Measurements from ENCODE around the gene ZMIZ1. TPM values are rescaled to one million over a fixed set of nuclear protein-coding genes. Genes with fewer than 3 reads are reported as not detected.
A peak's percentile ranks its signal among the peaks of the same experiment; 100 is the strongest.

ZMIZ1 gene
- total RNA-seq, 1 experiment from 2014 or later = 15.4 TPM

DNA sequence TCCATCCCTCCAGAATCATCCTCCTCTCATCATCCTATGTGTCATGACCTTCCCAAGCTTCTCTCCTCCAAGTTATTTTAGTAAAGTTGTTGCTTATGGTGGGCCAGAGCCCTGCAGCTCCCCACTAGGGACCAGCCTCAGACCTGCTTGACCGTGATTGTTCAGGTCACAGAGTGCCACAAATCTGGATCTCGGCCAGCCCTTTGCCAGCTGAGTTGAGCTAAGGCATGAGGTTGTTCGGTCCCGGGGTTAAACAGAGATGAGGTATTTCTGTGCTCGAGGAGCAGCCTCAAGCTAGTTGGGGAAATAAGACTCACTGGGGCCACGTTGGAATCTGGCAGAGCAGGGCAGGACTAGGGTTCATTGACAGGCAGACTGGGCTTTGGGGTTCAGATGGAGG is 212.2 kb downstream of the ZMIZ1 start:
- DNase-seq (ENCODE audit: low read depth) = no peak

- DNase-seq (ENCODE audit: low read depth) = peak; percentile 72
Observed at GRCh38 chr10:79282388-79282787, 213.6 kb downstream of the ZMIZ1 start.

- DNase-seq (ENCODE audit: low read depth) = no peak
Observed at GRCh38 chr10:79283616-79284015, 214.8 kb downstream of the ZMIZ1 start.

GRCh38 chr10:79284158-79284871 is 215.5 kb downstream of the ZMIZ1 start:
- DNase-seq (ENCODE audit: low read depth) = no peak

DNA sequence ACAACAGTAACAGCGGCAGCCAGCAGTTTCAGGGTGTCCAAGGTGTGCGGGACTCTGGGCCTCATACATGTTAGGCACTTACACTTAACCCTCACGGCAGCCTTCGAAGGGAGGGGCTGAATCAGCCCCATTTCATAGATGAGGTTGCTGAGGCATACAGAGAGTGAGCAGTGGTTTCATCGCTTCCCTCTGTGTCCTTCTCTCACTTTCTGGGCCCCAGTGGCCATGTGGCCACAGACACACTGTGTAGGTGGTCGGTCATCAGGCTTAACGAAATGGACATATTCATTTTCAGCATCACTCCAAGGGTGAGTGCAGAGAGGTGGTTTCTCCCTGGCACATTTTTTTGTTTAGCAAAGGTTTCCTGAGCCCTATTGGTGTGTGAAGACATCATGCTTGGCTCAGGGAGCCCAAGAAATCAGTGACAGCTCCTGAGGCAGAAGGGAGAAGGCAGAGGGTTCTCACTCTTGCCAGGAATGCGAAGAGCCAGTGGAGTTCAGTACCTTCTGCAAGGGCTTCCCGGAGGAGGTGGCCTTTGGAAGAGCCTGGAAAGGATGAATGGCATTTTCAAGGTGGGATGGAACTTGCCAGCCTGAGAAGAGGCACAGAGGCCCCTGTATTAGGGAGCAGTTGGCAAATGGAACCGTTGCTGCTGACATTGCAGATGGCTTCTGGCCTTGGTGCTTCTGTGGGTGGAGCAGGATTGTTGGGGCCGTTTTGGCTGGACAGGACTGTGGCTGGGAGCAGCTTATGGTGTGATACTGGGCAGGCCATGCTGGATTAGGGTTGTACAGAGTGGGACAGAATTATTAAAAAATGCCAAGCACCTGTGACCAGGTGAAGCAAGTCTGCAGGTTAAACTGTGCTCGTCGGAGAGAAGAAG is 216.8 kb downstream of the ZMIZ1 start:
- no peak for DNase-seq (ENCODE audit: low read depth)

- no peak for DNase-seq (ENCODE audit: low read depth)
Observed at GRCh38 chr10:79286318-79286951, 217.7 kb downstream of the ZMIZ1 start.

DNA sequence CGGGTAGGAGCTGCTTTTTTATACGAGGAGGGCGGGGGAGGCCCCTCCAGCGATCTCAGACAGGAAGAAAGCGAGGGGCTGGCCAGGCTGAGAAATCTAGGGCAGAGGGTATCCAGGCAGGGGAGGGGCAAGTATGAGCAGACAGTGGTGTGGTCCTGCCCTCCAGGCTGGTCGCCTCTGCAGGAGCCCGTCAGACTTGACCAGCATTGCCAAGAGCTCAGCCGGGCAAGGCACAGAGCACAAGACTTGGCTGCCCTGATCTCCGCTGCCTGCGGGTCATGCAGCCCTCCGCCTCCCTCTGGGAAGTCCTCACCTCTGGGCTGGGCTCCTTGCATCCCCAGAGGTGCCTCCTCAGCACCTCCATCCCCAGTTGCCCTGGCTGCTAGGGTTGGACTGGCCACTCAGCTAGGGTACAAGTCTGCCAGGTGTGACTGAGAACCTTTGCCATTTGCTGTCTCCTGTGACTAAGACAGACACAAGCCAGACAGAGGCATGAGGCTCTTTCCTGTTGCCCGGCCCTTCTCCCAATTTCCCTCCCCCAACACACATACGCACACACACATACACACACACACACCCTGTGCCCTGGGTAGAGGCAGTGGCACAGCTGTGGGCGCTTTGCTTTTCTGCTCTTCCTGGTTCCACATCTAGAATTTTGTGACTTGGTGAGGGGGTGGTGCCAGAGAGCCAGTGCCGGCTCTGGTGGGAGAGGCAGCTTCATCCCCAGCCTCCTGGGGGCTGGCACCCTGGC is 219.4 kb downstream of the ZMIZ1 start:
- DNase-seq (ENCODE audit: low read depth) = no peak

GRCh38 chr10:79289801-79290200 is 221.0 kb downstream of the ZMIZ1 start:
- no peak for DNase-seq (ENCODE audit: low read depth)

DNA sequence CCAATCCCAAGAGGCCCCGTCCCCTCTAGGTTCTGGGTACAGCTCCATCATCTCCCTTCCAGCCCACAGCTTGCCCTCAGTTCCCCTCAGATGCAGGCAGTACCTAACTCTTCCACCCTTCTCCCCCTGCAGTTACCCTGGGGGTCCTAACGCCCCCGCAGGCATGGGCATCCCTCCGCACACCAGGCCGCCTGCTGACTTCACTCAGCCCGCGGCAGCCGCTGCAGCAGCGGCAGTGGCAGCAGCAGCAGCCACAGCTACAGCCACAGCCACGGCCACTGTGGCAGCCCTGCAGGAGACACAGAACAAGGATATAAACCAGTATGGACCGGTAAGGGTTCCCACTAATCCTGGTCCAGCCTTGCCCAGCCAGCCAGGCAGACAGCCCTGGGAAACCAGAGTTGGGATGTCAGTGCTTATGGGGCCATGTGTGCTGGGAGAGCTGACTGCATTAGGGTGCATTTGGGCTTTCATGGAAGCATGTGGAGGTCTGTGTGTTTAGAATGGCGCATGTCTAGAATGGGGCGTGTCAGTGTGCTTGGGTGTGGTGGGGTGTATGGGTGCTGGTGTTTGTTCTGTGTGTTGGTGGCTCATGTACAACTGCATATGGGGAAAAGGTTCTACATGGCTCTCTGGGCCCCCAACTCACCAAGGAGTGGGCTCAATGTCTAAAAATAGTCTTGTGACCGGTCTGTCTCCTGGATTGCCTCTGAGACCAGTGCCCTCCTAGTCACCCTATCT is 223.4 kb downstream of the ZMIZ1 start:
- no peak for DNase-seq (ENCODE audit: low read depth)

DNA sequence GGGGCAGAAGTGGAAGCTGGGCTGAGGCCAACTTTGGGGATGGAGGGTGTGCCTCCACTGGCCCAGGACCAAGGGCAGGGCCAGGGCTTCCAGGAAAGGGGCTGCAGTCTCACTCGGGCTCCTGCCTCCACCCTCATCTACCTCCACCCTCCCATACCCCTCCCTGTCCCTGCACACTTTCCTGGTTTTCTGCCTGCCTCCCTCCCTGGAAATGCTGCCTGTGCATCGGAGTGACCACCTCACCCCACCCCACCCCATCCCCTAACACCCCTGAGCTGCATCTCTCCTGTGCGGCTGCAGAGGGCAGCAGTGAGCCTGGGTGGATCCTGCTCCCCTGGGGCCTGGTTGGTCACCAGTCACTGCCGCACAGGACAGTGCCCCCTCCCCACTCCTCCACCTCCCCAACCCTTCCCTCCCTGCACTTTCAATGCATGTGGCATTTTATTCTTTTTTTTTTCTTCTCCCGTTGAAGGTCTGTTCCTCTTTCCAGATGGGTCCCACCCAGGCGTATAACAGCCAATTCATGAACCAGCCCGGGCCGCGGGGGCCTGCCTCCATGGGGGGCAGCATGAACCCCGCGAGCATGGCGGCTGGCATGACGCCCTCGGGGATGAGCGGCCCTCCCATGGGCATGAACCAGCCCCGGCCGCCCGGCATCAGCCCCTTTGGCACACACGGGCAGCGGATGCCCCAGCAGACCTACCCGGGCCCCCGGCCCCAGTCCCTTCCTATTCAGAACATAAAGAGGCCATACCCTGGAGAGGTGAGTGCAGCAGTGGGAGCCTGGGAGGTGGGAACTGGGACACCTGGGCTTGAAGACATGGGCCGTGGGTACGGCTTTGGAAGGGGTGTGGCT is 224.4 kb downstream of the ZMIZ1 start:
- no peak for DNase-seq (ENCODE audit: low read depth)

GRCh38 chr10:79293841-79294581 is 225.2 kb downstream of the ZMIZ1 start:
- peak; percentile 31 for DNase-seq (ENCODE audit: low read depth)

DNA sequence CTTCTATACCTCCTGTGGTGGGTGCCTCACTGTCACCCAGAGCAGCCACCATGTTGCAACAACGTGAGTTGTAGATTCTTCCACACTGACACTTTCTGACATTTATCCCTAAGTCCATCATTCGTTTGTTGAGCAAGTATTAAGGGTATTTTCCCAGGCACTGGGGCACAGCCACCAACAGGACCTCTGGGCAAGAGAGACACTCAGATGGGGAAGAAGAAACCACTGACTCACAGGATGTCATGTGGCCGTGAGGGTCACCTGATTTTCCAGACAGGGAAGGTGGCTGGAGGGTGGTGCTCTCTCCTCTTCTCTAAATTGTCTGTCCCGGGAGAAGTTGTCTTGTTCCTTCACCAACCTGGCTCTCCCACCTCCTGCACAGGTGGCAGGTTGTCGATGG is 226.8 kb downstream of the ZMIZ1 start:
- DNase-seq (ENCODE audit: low read depth) = peak; percentile 29

DNA sequence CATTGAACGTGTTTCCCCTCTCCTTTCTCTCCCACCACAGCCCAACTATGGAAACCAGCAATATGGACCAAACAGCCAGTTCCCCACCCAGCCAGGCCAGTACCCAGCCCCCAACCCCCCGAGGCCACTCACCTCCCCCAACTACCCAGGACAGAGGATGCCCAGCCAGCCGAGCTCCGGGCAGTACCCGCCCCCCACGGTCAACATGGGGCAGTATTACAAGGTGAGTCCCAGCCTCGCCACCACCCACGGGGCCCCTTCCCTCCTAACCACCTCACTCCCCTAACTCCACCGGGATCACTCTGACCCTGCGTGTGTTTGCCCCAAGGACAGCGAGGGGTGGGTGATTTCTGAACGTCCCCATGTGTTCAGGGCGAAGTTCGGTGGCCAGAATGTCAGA is 227.7 kb downstream of the ZMIZ1 start:
- no peak for DNase-seq (ENCODE audit: low read depth)

DNA sequence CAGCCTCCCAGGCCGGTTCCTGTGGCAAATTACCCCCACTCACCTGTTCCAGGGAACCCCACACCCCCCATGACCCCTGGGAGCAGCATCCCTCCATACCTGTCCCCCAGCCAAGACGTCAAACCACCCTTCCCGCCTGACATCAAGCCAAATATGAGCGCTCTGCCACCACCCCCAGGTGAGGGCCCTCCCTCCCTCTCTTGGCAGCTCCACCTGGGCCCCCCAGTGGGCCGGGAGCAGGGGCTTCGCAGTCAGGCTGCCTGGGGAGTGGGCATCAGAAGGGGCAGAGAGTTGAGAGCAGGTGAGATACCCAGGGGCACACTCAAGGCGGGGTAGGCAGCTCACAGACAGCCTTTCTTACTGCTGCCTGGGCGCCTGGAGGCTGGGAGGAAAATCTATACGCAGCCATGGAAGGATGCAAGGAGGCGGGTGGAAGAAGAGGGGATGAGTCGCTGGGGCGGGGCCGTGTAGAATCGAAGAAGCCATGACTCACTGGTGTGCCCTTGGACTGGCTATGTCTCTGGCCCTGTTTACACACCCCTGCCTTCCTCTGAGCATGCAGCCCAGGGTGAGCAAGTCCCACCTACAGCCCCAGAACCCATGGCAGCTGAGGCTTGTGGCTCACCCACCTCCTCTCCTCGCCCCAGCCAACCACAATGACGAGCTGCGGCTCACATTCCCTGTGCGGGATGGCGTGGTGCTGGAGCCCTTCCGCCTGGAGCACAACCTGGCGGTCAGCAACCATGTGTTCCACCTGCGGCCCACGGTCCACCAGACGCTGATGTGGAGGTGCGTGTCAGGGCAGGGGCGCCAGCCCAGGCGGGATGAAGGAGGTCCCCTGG is 229.9 kb downstream of the ZMIZ1 start:
- peak; percentile 97 for DNase-seq (ENCODE audit: low read depth)

DNA sequence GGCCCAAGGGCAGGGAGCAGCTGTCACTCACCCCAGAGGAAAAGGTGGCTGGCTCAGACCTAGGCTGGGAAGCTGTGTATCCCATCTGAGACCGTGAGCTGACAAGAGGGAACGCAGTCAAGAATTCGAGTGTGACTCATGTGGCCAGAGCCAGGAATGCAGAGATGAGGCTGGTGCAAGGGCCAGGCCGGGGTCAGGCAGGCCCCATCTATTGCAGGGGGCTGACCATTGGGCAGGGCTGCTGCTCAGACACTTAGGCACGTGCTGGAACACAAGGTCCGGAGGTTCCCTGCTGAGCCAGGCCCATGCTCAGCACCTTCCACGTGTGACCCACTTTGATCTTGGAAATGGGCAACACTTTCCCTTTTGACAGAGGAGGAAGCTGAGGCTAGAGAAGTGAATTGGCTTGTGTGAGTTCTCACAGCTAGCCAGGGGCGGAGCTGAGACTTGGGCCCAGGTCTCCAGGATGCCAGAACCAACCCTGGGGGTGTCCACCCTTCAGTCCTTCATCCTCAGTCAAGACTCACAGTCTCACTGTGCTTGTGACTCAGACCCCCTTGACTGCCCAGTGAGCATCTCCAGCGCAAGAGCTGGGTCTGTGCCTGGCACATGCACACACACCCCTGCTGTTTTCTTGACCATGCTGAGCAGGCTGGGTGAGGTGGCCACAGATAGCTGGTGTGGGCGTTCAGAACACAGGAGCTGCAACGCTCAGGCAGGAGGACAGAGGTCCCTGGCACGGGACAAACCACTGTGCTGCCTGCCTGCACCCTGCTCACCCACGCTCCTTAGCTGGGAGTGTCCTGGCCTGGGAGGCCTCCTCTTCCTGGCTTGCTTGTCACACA is 230.9 kb downstream of the ZMIZ1 start:
- DNase-seq (ENCODE audit: low read depth) = peak; percentile 92

DNA sequence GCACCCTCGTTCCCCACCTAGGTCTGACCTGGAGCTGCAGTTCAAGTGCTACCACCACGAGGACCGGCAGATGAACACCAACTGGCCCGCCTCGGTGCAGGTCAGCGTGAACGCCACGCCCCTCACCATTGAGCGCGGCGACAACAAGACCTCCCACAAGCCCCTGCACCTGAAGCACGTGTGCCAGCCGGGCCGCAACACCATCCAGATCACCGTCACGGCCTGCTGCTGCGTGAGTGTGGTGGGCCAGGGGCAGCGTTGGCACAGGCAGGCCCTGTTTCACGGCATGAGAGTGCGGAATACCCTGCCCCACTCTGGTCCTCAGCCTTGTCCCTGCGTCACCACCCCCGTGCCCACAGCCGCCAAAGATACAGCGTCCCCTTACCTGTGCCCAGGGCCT is 231.9 kb downstream of the ZMIZ1 start:
- DNase-seq (ENCODE audit: low read depth) = no peak

GRCh38 chr10:79301754-79302530 is 233.2 kb downstream of the ZMIZ1 start:
- DNase-seq (ENCODE audit: low read depth) = no peak

Data from RPMI7951 (cell line).